HCT116 (cell line): ENCODE results near the gene USP15. TPM values are rescaled to one million over a fixed set of nuclear protein-coding genes. Genes with fewer than 3 reads are reported as not detected.

Experiments used
- ATAC-seq: fragments of 200-7000 bp; cut with Tn5 transposase; 2 replicates; pipeline ENCODE4 v1.9.1; 2020; ENCODE audit warnings: mild to moderate bottlenecking, moderate library complexity
- BruUV-seq: library from RNA; stranded (reverse); fragments of 400-500 nt; replicated peaks from 2 replicates; lab custom pipeline; 2021; lab: Mats Ljungman, UMichigan
- CTCF ChIA-PET: fragments of 300-600 bp; sonication (Branson Sonifier 250); formaldehyde crosslinking; loops from one replicate; lab custom pipeline; 2021; ENCODE audit warnings: antibody characterized with exemption; lab: Charles Lee
- POLR2A ChIA-PET: fragments of 300-600, 350-600 bp; sonication (Branson Sonifier 250); formaldehyde crosslinking; loops from one replicate; lab custom pipeline; 2021; ENCODE audit warnings: antibody characterized with exemption; lab: Charles Lee
- RAD21 ChIA-PET, 2 experiments: fragments of 300-600 bp; sonication (Branson Sonifier 250); formaldehyde crosslinking; loops; one replicate each; lab custom pipeline; 2023; ENCODE audit warnings: low total read pairs in 2 of 2; ENCODE audit not compliant: uncharacterized antibody in 2 of 2, unreplicated experiment in 2 of 2, low non-redundant PET in 1 of 2; lab: Charles Lee
- DNase-seq: peaks from one replicate; pipeline ENCODE4 v3.0.0-alpha.2; 2010; ENCODE audit warnings: low read depth, low spot score
- H2AFZ ChIP-seq: fragments of 200-600 bp; shearing (Covaris generic), sonication (generic); 2 replicates; pipeline ENCODE4 v1.6.1; 2017; ENCODE audit warnings: low read depth, mixed run types, mixed read lengths, antibody characterized with exemption, low read length; ENCODE audit not compliant: poor library complexity, severe bottlenecking
- H3K27ac ChIP-seq: 2 replicates; pipeline ENCODE4 v1.5.1; 2012; ENCODE audit warnings: low read depth, low read length
- H3K27me3 ChIP-seq: fragments of 200-600 bp; sonication (generic); 2 replicates; pipeline ENCODE4 v1.6.1; 2016; ENCODE audit warnings: mixed run types, low read length, mixed read lengths; ENCODE audit not compliant: insufficient read depth
- H3K36me3 ChIP-seq, 2 experiments: fragments of 200-500 bp in 1 of 2; fragments of 200-600 bp in 1 of 2; sonication (Bioruptor generic) in 1 of 2; sonication (generic) in 1 of 2; 2 replicates each; pipeline versions ENCODE4 v1.5.1 to v1.6.1; 2014 to 2016; ENCODE audit warnings: low read length in 2 of 2, inconsistent platforms in 1 of 2, mixed read lengths in 1 of 2, mixed run types in 1 of 2; ENCODE audit not compliant: insufficient read depth in 2 of 2, control insufficient read depth in 1 of 2
- H3K4me1 ChIP-seq, 2 experiments: fragments of 200-600 bp in 1 of 2; sonication (generic) in 1 of 2; 2 replicates each; pipeline versions ENCODE4 v1.5.1 to v1.6.1; 2012 to 2017; ENCODE audit warnings: low read length in 2 of 2, inconsistent platforms in 1 of 2, mild to moderate bottlenecking in 1 of 2, mixed read lengths in 1 of 2, mixed run types in 1 of 2, moderate library complexity in 1 of 2; ENCODE audit not compliant: insufficient read depth in 2 of 2, control insufficient read depth in 1 of 2
- H3K4me2 ChIP-seq: fragments of 200-600 bp; sonication (generic); 2 replicates; pipeline ENCODE4 v1.6.1; 2017; ENCODE audit warnings: mixed run types, low read length, mixed read lengths
- H3K4me3 ChIP-seq, 2 experiments: fragments of 200-600 bp in 1 of 2; sonication (generic) in 1 of 2; replicated peaks in 1 of 2; 2 replicates each; pipeline ENCODE4 v1.5.1; 2011 to 2016; ENCODE audit warnings: low read length in 2 of 2, control low read depth in 1 of 2, low read depth in 1 of 2, mild to moderate bottlenecking in 1 of 2, mixed read lengths in 1 of 2, mixed run types in 1 of 2
- H3K79me2 ChIP-seq: fragments of 200-600 bp; sonication (generic); 2 replicates; pipeline ENCODE4 v1.6.1; 2017; ENCODE audit warnings: mild to moderate bottlenecking, mixed run types, low read length, moderate library complexity, mixed read lengths; ENCODE audit not compliant: insufficient read depth
- H3K9ac ChIP-seq: fragments of 200-600 bp; sonication (generic); 2 replicates; pipeline ENCODE4 v1.6.1; 2016; ENCODE audit warnings: low read length, mixed read lengths
- H3K9me2 ChIP-seq: fragments of 200-600 bp; sonication (generic), shearing (Covaris generic); 2 replicates; pipeline ENCODE4 v1.6.1; 2017; ENCODE audit warnings: mixed run types, mild to moderate bottlenecking, moderate library complexity; ENCODE audit not compliant: insufficient read depth
- H3K9me3 ChIP-seq, 2 experiments: fragments of 200-500 bp in 1 of 2; fragments of 200-600 bp in 1 of 2; sonication (Bioruptor generic) in 1 of 2; sonication (generic) in 1 of 2; 2 replicates each; pipeline ENCODE4 v1.6.1; 2014 to 2017; ENCODE audit warnings: low read length in 2 of 2, mixed read lengths in 2 of 2, inconsistent platforms in 1 of 2, low read depth in 1 of 2, mild to moderate bottlenecking in 1 of 2, mixed run types in 1 of 2, moderate library complexity in 1 of 2; ENCODE audit not compliant: control insufficient read depth in 1 of 2, insufficient read depth in 1 of 2
- H4K20me1 ChIP-seq: fragments of 200-600 bp; sonication (generic), shearing (Covaris generic); 2 replicates; pipeline ENCODE4 v1.6.1; 2017; ENCODE audit warnings: mixed run types, mild to moderate bottlenecking, moderate library complexity; ENCODE audit not compliant: insufficient read depth
- CBX3 ChIP-seq: IDR thresholded peaks from 2 replicates; pipeline ENCODE4 v1.6.1; 2012; ENCODE audit warnings: low read depth
- EGR1 ChIP-seq: IDR thresholded peaks from 2 replicates; pipeline ENCODE4 v1.6.1; 2012; ENCODE audit warnings: low read depth
- EZH2phosphoT487 ChIP-seq: fragments of 200-600 bp; IDR thresholded peaks from 2 replicates; pipeline ENCODE4 v1.6.1; 2018; ENCODE audit warnings: antibody characterized with exemption, borderline replicate concordance
- POLR2A ChIP-seq: IDR thresholded peaks from 2 replicates; pipeline ENCODE4 v1.7.0; 2011; ENCODE audit warnings: borderline replicate concordance; ENCODE audit not compliant: insufficient read depth, insufficient read length; ENCODE audit errors: extremely low read depth
- RAD21 ChIP-seq: IDR thresholded peaks from 2 replicates; pipeline ENCODE4 v1.6.1; 2012; ENCODE audit warnings: low read depth, mild to moderate bottlenecking
- SIN3A ChIP-seq: IDR thresholded peaks from 2 replicates; pipeline ENCODE4 v1.6.1; 2012; ENCODE audit warnings: low read depth
- SRF ChIP-seq: IDR thresholded peaks from 2 replicates; pipeline ENCODE4 v1.6.1; 2012; ENCODE audit warnings: low read depth
- TCF7L2 ChIP-seq: IDR thresholded peaks from 2 replicates; pipeline ENCODE4 v1.7.0; 2011; ENCODE audit warnings: borderline replicate concordance, inconsistent platforms; ENCODE audit not compliant: insufficient read depth, insufficient read length; ENCODE audit errors: extremely low read depth
- YY1 ChIP-seq: IDR thresholded peaks from 2 replicates; pipeline ENCODE4 v1.6.1; 2011; ENCODE audit warnings: low read length, low read depth, moderate library complexity, mild to moderate bottlenecking; ENCODE audit not compliant: insufficient replicate concordance; ENCODE audit errors: extremely low read depth
- ZNF274 ChIP-seq: fragments of 200-500 bp; sonication (Bioruptor generic); IDR thresholded peaks from 2 replicates; pipeline ENCODE4 v1.6.1; 2014; ENCODE audit warnings: mild to moderate bottlenecking, low read depth, low read length, inconsistent platforms
- intact Hi-C: fragments of 100-400 bp; cut with micrococcal nuclease; formaldehyde crosslinking; loops from 2 replicates; pipeline ENCODE4 v1.10.0; 2022
- total RNA-seq: library from RNA; stranded (reverse); gene quantifications from one replicate; pipeline ENCODE4 v1.2.1, GENCODE V29; 2021; ENCODE audit not compliant: unreplicated experiment
- TF ChIP-seq, protein P1 (sequence below): IDR thresholded peaks from 2 replicates; pipeline ENCODE4 v1.6.1; 2012; ENCODE audit warnings: low read depth
- TF ChIP-seq, protein P2 (sequence below): IDR thresholded peaks from 2 replicates; pipeline ENCODE4 v1.6.1; 2012

Gene USP15
- total RNA-seq, 1 experiment from 2014 or later, result 49.5 TPM

DNA sequence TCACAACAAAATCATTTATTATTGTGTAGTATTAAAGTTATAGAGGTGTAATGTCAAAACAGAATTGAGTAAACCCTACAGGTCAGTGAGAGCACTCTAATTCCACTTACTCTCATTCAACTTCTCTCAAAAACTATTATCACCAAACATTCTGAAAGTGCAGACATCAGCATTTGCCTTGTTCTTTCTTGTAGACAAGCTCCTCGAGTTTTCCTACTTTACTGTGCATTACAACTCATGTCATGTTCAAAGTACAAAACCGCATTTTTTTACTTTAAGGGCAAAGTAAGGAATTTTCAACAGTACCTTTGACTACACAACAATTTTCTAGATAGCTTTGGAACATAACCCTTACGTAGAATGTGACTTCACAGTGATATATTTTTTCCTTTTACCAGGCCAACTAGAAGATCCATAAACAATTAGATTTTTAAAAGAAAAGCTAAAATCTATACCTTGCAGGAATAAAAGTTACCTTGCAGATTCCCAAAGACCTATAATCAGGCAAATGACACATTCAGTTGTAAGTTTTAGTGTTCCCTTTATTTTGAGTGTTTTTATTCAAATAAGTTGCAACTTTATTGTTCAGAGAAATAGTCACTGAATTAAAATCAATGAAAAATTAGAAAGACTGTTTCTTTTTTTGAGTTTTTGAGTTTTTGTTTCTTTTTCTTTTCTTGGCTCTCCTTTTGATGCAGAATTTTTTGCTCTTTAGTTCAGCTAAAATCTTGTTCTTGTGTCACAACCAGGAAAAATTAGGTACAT, 12.7 kb upstream of the USP15 start (continued):
- TF ChIP-seq, protein P1, sequence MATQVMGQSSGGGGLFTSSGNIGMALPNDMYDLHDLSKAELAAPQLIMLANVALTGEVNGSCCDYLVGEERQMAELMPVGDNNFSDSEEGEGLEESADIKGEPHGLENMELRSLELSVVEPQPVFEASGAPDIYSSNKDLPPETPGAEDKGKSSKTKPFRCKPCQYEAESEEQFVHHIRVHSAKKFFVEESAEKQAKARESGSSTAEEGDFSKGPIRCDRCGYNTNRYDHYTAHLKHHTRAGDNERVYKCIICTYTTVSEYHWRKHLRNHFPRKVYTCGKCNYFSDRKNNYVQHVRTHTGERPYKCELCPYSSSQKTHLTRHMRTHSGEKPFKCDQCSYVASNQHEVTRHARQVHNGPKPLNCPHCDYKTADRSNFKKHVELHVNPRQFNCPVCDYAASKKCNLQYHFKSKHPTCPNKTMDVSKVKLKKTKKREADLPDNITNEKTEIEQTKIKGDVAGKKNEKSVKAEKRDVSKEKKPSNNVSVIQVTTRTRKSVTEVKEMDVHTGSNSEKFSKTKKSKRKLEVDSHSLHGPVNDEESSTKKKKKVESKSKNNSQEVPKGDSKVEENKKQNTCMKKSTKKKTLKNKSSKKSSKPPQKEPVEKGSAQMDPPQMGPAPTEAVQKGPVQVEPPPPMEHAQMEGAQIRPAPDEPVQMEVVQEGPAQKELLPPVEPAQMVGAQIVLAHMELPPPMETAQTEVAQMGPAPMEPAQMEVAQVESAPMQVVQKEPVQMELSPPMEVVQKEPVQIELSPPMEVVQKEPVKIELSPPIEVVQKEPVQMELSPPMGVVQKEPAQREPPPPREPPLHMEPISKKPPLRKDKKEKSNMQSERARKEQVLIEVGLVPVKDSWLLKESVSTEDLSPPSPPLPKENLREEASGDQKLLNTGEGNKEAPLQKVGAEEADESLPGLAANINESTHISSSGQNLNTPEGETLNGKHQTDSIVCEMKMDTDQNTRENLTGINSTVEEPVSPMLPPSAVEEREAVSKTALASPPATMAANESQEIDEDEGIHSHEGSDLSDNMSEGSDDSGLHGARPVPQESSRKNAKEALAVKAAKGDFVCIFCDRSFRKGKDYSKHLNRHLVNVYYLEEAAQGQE, result no peak
- no peak for TF ChIP-seq TCF7L2
- no peak for TF ChIP-seq SRF
- no peak for TF ChIP-seq SIN3A
- no peak for TF ChIP-seq EZH2phosphoT487
- TF ChIP-seq POLR2A, result no peak
- no peak for TF ChIP-seq CBX3
- TF ChIP-seq YY1, result no peak
- TF ChIP-seq ZNF274, result no peak

DNA sequence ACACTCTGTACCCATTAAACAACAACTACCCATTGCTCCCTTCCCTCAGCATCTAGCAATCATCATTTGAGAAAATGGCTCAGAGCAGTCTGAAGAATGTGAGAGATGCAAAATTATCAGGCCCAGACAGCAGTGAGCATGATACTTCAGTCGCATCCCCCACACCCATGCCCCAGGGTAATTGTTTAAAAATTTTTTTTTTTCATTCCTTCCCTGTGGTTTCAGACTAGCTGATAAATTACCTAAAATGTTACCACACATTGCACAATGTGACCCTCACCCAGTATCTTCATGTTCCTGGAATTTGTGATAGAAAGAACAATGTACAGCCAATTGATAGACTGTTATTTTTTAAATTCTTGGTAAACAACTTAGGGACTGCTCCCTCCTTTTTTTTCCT, 11.3 kb upstream of the USP15 start:
- H3K9me2 ChIP-seq, result no peaks in the 10 kb centered on the region

More for the DNA sequence above, 11.3 kb upstream of the USP15 start:
- Histone ChIP-seq H3K4me2 (no peak overlapping the region), H3K9me3 (no peaks in the 10 kb centered on the region), H3K27ac (no peak overlapping the region), H4K20me1 (no peaks in the 10 kb centered on the region), H3K79me2 (no peaks in the 10 kb centered on the region), H2AFZ (no peak overlapping the region), H3K4me3 (no peak overlapping the region), H3K36me3 (no peaks in the 10 kb centered on the region), H3K27me3 (no peaks in the 10 kb centered on the region), H3K9ac (no peak overlapping the region), H3K4me1 (no peaks in the 10 kb centered on the region)
- ChIA-PET POLR2A (interaction anchor here (1.4 kb wide), 1 partner anchor 11 kb away, joined by 3 read pairs; no protein-coding TSS in a partner anchor), CTCF (no interaction called here), RAD21 (no interaction called here)
- no TSS peak for BruUV-seq
- intact Hi-C loops, result no loop called here
- TF ChIP-seq RAD21 (no peak), EGR1 (no peak)
- TF ChIP-seq, protein P1, result no peak
- TF ChIP-seq, protein P2, sequence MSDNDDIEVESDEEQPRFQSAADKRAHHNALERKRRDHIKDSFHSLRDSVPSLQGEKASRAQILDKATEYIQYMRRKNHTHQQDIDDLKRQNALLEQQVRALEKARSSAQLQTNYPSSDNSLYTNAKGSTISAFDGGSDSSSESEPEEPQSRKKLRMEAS, result no peak
- no peak for DNase-seq
- ATAC-seq, result no peak
